Muscle of leg (tissue), 16 donors: ENCODE results near the gene SLC35E1. TPM values are rescaled to one million over a fixed set of nuclear protein-coding genes. Genes with fewer than 3 reads are reported as not detected.

Source experiments
- DNase-seq: peaks from one replicate; pipeline ENCODE4 v3.0.0; 2013
- H3K27ac ChIP-seq: one replicate; pipeline ENCODE4 v1.5.1; 2013; ENCODE audit warnings: mild to moderate bottlenecking, low read length, control low read depth
- H3K27me3 ChIP-seq: one replicate; pipeline ENCODE4 v1.6.1; 2013; ENCODE audit warnings: low read length; ENCODE audit not compliant: control insufficient read depth, insufficient read depth
- H3K36me3 ChIP-seq: one replicate; pipeline ENCODE4 v1.6.1; 2013; ENCODE audit warnings: low read length; ENCODE audit not compliant: control insufficient read depth, insufficient read depth
- H3K4me1 ChIP-seq: one replicate; pipeline ENCODE4 v1.6.1; 2013; ENCODE audit warnings: low read length; ENCODE audit not compliant: control insufficient read depth, insufficient read depth
- H3K4me3 ChIP-seq: one replicate; pipeline ENCODE4 v1.5.1; 2013; ENCODE audit warnings: low read length, control low read depth
- H3K9me3 ChIP-seq: replicated peaks from 2 replicates; pipeline ENCODE4 v1.6.1; 2013; ENCODE audit warnings: low read depth, low read length; ENCODE audit not compliant: control insufficient read depth
- WGBS: methylation state at CpG from one replicate; pipeline ENCODE4 v1.1.5; 2013; ENCODE audit warnings: missing lambda C conversion rate; ENCODE audit not compliant: insufficient coverage; 5-methylcytosine and 5-hydroxymethylcytosine counted together
- long read RNA-seq, 11 donors: transcript quantifications; one replicate each; lab custom pipeline, GENCODE V29; 2026
- polyA plus RNA-seq, 8 donors: library from polyadenylated mRNA; unstranded; fragments of 120-200 nt; gene quantifications; one replicate each; pipeline versions ENCODE4 v1.2.1 to v1.2.3, GENCODE V29; 2013; ENCODE audit warnings: inconsistent platforms in 1 of 8, low replicate concordance in 1 of 8; ENCODE audit not compliant: insufficient read length in 8 of 8, insufficient read depth in 1 of 8
- total RNA-seq: library from RNA; stranded (reverse); fragments of 120-200 nt; gene quantifications from one replicate; pipeline ENCODE4 v1.2.4, GENCODE V29; 2013

The SLC35E1 gene
- 16.1 TPM for total RNA-seq
- 10 to 100 TPM; 24.0 to 34.7 (median 28.7) TPM for polyA plus RNA-seq
- long read RNA-seq, donor 1, partial matches to known transcripts = 5 of 5 reads
- long read RNA-seq, donor 1, other reads (novel, unspliced or antisense) = 0 of 5 reads
- long read RNA-seq, donor 2, full-length matches to known transcripts = 3 of 3 reads
- long read RNA-seq, donor 2, partial matches to known transcripts = 0 of 3 reads
- long read RNA-seq, donor 2, other reads (novel, unspliced or antisense) = 0 of 3 reads
- long read RNA-seq, donor 3, full-length matches to known transcripts = 10 of 18 reads
- long read RNA-seq, donor 3, partial matches to known transcripts = 8 of 18 reads
- long read RNA-seq, donor 3, other reads (novel, unspliced or antisense) = 0 of 18 reads
- long read RNA-seq, donor 4, full-length matches to known transcripts = 7 of 7 reads
- long read RNA-seq, donor 4, partial matches to known transcripts = 0 of 7 reads
- long read RNA-seq, donor 4, other reads (novel, unspliced or antisense) = 0 of 7 reads
- long read RNA-seq, donor 5, full-length matches to known transcripts = 21 of 38 reads
- long read RNA-seq, donor 5, partial matches to known transcripts = 17 of 38 reads
- long read RNA-seq, donor 5, other reads (novel, unspliced or antisense) = 0 of 38 reads
- long read RNA-seq, donor 6, full-length matches to known transcripts = 10 of 10 reads
- long read RNA-seq, donor 6, partial matches to known transcripts = 0 of 10 reads
- long read RNA-seq, donor 6, other reads (novel, unspliced or antisense) = 0 of 10 reads
- long read RNA-seq, donor 7, full-length matches to known transcripts = 9 of 22 reads
- long read RNA-seq, donor 7, partial matches to known transcripts = 13 of 22 reads
- long read RNA-seq, donor 7, other reads (novel, unspliced or antisense) = 0 of 22 reads
- long read RNA-seq, donor 8, full-length matches to known transcripts = 7 of 7 reads
- long read RNA-seq, donor 8, partial matches to known transcripts = 0 of 7 reads
- long read RNA-seq, donor 8, other reads (novel, unspliced or antisense) = 0 of 7 reads
- long read RNA-seq, donor 9, full-length matches to known transcripts = 6 of 6 reads
- long read RNA-seq, donor 9, partial matches to known transcripts = 0 of 6 reads
- long read RNA-seq, donor 9, other reads (novel, unspliced or antisense) = 0 of 6 reads
- long read RNA-seq, donor 10, full-length matches to known transcripts = 9 of 16 reads
- long read RNA-seq, donor 10, partial matches to known transcripts = 7 of 16 reads
- long read RNA-seq, donor 10, other reads (novel, unspliced or antisense) = 0 of 16 reads
- long read RNA-seq, donor 11, full-length matches to known transcripts = 2 of 10 reads
- long read RNA-seq, donor 11, partial matches to known transcripts = 8 of 10 reads
- long read RNA-seq, donor 11, other reads (novel, unspliced or antisense) = 0 of 10 reads

- H3K27me3 ChIP-seq = no peaks in the 10 kb centered on the region
- DNase-seq = peak; percentile 98
- H3K36me3 ChIP-seq = peaks cover 56% of the 10 kb centered on the region
- peak within 1 kb of the TSS; percentile 58 for H3K27ac ChIP-seq
- no peaks in the 10 kb centered on the region for H3K9me3 ChIP-seq
- WGBS = under 1% methylated on average over 82 of the region's 83 CpGs
- peaks cover 37% of the 10 kb centered on the region for H3K4me1 ChIP-seq
- H3K4me3 ChIP-seq = peak within 1 kb of the TSS; percentile 57
These were observed at the start of gene SLC35E1 for GRCh38 chr19:16572332-16573211. TSS of gene SLC35E1 (minus strand) at chr19:16572415. CDS start at chr19:16572364, 51 bp downstream.

- H3K4me1 ChIP-seq = peaks cover 27% of the 10 kb centered on the region
- H3K27ac ChIP-seq = no peak overlapping the region
- no peaks in the 10 kb centered on the region for H3K27me3 ChIP-seq
- WGBS = 68% methylated on average over 7 of the region's 7 CpGs
- no peaks in the 10 kb centered on the region for H3K9me3 ChIP-seq
- H3K36me3 ChIP-seq = peaks cover 16% of the 10 kb centered on the region
- no peak for DNase-seq
- H3K4me3 ChIP-seq = no peak overlapping the region
These were observed 49.1 kb upstream of the SLC35E1 start for GRCh38 chr19:16621165-16621800.

- Histone ChIP-seq H3K4me3 (no peak overlapping the region), H3K4me1 (peaks cover 27% of the 10 kb centered on the region), H3K27ac (no peak overlapping the region), H3K27me3 (no peaks in the 10 kb centered on the region), H3K36me3 (peaks cover 13% of the 10 kb centered on the region), H3K9me3 (no peaks in the 10 kb centered on the region)
- no peak for DNase-seq
- 38% methylated on average over 1 of the region's 3 CpGs for WGBS
These were observed 48.4 kb upstream of the SLC35E1 start for GRCh38 chr19:16620584-16620983.

- peak overlapping the region; percentile 35 for H3K27ac ChIP-seq
- DNase-seq = peak; percentile 54
- no peaks in the 10 kb centered on the region for H3K9me3 ChIP-seq
- peaks cover 11% of the 10 kb centered on the region for H3K36me3 ChIP-seq
- no peak overlapping the region for H3K4me3 ChIP-seq
- 93% methylated on average over 3 of the region's 5 CpGs for WGBS
- H3K4me1 ChIP-seq = peaks cover 27% of the 10 kb centered on the region
- H3K27me3 ChIP-seq = no peaks in the 10 kb centered on the region
These were observed 47.8 kb upstream of the SLC35E1 start for GRCh38 chr19:16620018-16620417.

GRCh38 chr19:16619457-16619856 is 47.2 kb upstream of the SLC35E1 start:
- Histone ChIP-seq H3K27me3 (no peaks in the 10 kb centered on the region), H3K4me1 (peaks cover 27% of the 10 kb centered on the region), H3K4me3 (no peak overlapping the region), H3K9me3 (no peaks in the 10 kb centered on the region), H3K27ac (peak overlapping the region; percentile 35), H3K36me3 (peaks cover 9% of the 10 kb centered on the region)
- no peak for DNase-seq
- 79% methylated on average over 6 of the region's 7 CpGs for WGBS

- Histone ChIP-seq H3K4me1 (peaks cover 27% of the 10 kb centered on the region), H3K4me3 (no peak overlapping the region), H3K27ac (no peak overlapping the region), H3K9me3 (no peaks in the 10 kb centered on the region), H3K27me3 (no peaks in the 10 kb centered on the region), H3K36me3 (peaks cover 4% of the 10 kb centered on the region)
- 93% methylated on average over 2 of the region's 7 CpGs for WGBS
- no peak for DNase-seq
These were observed 46.0 kb upstream of the SLC35E1 start for GRCh38 chr19:16618248-16618647.

- peaks cover 31% of the 10 kb centered on the region for H3K4me1 ChIP-seq
- no CpG with 5 or more reads among the region's 1 CpG for WGBS
These were observed 43.6 kb upstream of the SLC35E1 start for GRCh38 chr19:16615808-16616207.

GRCh38 chr19:16614941-16615340 is 42.7 kb upstream of the SLC35E1 start:
- Histone ChIP-seq H3K36me3 (peaks cover 4% of the 10 kb centered on the region), H3K4me1 (peaks cover 27% of the 10 kb centered on the region), H3K27me3 (no peaks in the 10 kb centered on the region), H3K4me3 (no peak overlapping the region), H3K27ac (no peak overlapping the region), H3K9me3 (no peaks in the 10 kb centered on the region)
- WGBS = 46% methylated on average over 2 of the region's 2 CpGs
- no peak for DNase-seq

More at GRCh38 chr19:16615808-16616207, 43.6 kb upstream of the SLC35E1 start:
- Histone ChIP-seq H3K36me3 (peaks cover 4% of the 10 kb centered on the region), H3K27me3 (no peaks in the 10 kb centered on the region), H3K9me3 (no peaks in the 10 kb centered on the region), H3K4me3 (no peak overlapping the region), H3K27ac (no peak overlapping the region)
- DNase-seq = no peak
